Ectodermal cell (in vitro differentiated cells): ENCODE data around the gene BTBD8.
"Not testable (repeated sequence)": the region's sequence is repeated elsewhere in the genome, so short reads cannot be mapped to it uniquely, and the experiment has no call there.

Experiments used
- H3K27ac ChIP-seq: 2 replicates; pipeline ENCODE4 v1.7.0; 2013; ENCODE audit warnings: mild to moderate bottlenecking, low read depth, low read length; ENCODE audit not compliant: insufficient read depth, poor library complexity, severe bottlenecking
- H3K27me3 ChIP-seq: 2 replicates; pipeline ENCODE4 v1.7.0; 2013; ENCODE audit warnings: mild to moderate bottlenecking, low read length; ENCODE audit not compliant: insufficient read depth, control insufficient read depth, poor library complexity, severe bottlenecking
- H3K36me3 ChIP-seq: one replicate; pipeline ENCODE4 v1.7.0; 2013; ENCODE audit warnings: low read length; ENCODE audit not compliant: control insufficient read depth, insufficient read depth
- H3K4me1 ChIP-seq: one replicate; pipeline ENCODE4 v1.7.0; 2013; ENCODE audit warnings: low read length; ENCODE audit not compliant: control insufficient read depth, insufficient read depth
- H3K4me3 ChIP-seq: 2 replicates; pipeline ENCODE4 v1.7.0; 2013; ENCODE audit warnings: low read depth, low read length, control low read depth; ENCODE audit not compliant: insufficient read depth
- H3K9me3 ChIP-seq: 2 replicates; pipeline ENCODE4 v1.7.0; 2013; ENCODE audit warnings: mild to moderate bottlenecking, low read length, moderate library complexity; ENCODE audit not compliant: control insufficient read depth
- WGBS, 2 experiments: methylation state at CpG; one replicate each; pipeline ENCODE4 v1.1.7; 2013; ENCODE audit warnings: missing lambda C conversion rate in 2 of 2; 5-methylcytosine and 5-hydroxymethylcytosine counted together

Gene BTBD8

GRCh38 chr1:92065042-92065441 lies 15.1 kb upstream of the BTBD8 start:
- Histone ChIP-seq H3K27me3 (no peaks in the 10 kb centered on the region), H3K4me3 (no peak overlapping the region), H3K36me3 (no peaks in the 10 kb centered on the region), H3K4me1 (no peaks in the 10 kb centered on the region), H3K9me3 (no peaks in the 10 kb centered on the region), H3K27ac (no peak overlapping the region)
- 86 to 95% methylated on average over 1 to 3 of the region's 3 CpGs for WGBS, 2 experiments

GRCh38 chr1:92066321-92066720 lies 13.8 kb upstream of the BTBD8 start:
- Histone ChIP-seq H3K9me3 (no peaks in the 10 kb centered on the region), H3K4me3 (no peak overlapping the region), H3K27me3 (no peaks in the 10 kb centered on the region), H3K4me1 (no peaks in the 10 kb centered on the region), H3K36me3 (no peaks in the 10 kb centered on the region), H3K27ac (no peak overlapping the region)
- 93% methylated on average over 8 of the region's 8 CpGs for WGBS, 2 experiments

GRCh38 chr1:92070892-92071291 lies 9.3 kb upstream of the BTBD8 start:
- no peaks in the 10 kb centered on the region for H3K4me1 ChIP-seq
- no peaks in the 10 kb centered on the region for H3K27me3 ChIP-seq
- 79 to 88% methylated on average over 2 of the region's 2 CpGs for WGBS, 2 experiments
- no peak overlapping the region for H3K4me3 ChIP-seq
- no peak overlapping the region for H3K27ac ChIP-seq
- H3K9me3 ChIP-seq, result no peaks in the 10 kb centered on the region
- H3K36me3 ChIP-seq, result no peaks in the 10 kb centered on the region

- H3K27ac ChIP-seq, H3K4me3 ChIP-seq, H3K27me3 ChIP-seq, H3K4me1 ChIP-seq, H3K9me3 ChIP-seq, H3K36me3 ChIP-seq: not testable (repeated sequence)
Observed at GRCh38 chr1:92074446-92074845, 5.7 kb upstream of the BTBD8 start.

- H3K27me3 ChIP-seq, result no peaks in the 10 kb centered on the region
- H3K27ac ChIP-seq, result no peak within 1 kb of the TSS
- no peaks in the 10 kb centered on the region for H3K4me1 ChIP-seq
- WGBS, 2 experiments, result 83 to 86% methylated on average over 3 of the region's 3 CpGs
- H3K36me3 ChIP-seq, result no peaks in the 10 kb centered on the region
- no peak within 1 kb of the TSS for H3K4me3 ChIP-seq
- H3K9me3 ChIP-seq, result no peaks in the 10 kb centered on the region
Observed at GRCh38 chr1:92075311-92075710, 4.8 kb upstream of the BTBD8 start, which contains the start of gene SETSIP. Gene SETSIP, minus strand, starts transcription at chr1:92075411. Its CDS starts 0 bp downstream, at chr1:92075411.

- no peak overlapping the region for H3K27ac ChIP-seq
- H3K4me3 ChIP-seq, result no peak overlapping the region
- H3K4me1 ChIP-seq, result no peaks in the 10 kb centered on the region
- H3K9me3 ChIP-seq, result no peaks in the 10 kb centered on the region
- WGBS, 2 experiments, result 91 to 94% methylated on average over 4 to 5 of the region's 5 CpGs
- H3K36me3 ChIP-seq, result no peaks in the 10 kb centered on the region
- no peaks in the 10 kb centered on the region for H3K27me3 ChIP-seq
Observed at GRCh38 chr1:92076363-92076762, 3.8 kb upstream of the BTBD8 start.

- not testable (repeated sequence) for H3K4me1 ChIP-seq, H3K36me3 ChIP-seq, H3K4me3 ChIP-seq, H3K9me3 ChIP-seq, H3K27ac ChIP-seq, H3K27me3 ChIP-seq
- WGBS, 2 experiments, result 92 to 93% methylated on average over 8 of the region's 8 CpGs
Observed at GRCh38 chr1:92078077-92078476, 2.1 kb upstream of the BTBD8 start.

- H3K9me3 ChIP-seq, result no peaks in the 10 kb centered on the region
- no peaks in the 10 kb centered on the region for H3K27me3 ChIP-seq
- H3K36me3 ChIP-seq, result no peaks in the 10 kb centered on the region
- WGBS, 2 experiments, result 83 to 88% methylated on average over 7 of the region's 7 CpGs
- no peak overlapping the region for H3K27ac ChIP-seq
- H3K4me3 ChIP-seq, result peak overlapping the region; percentile 75
- H3K4me1 ChIP-seq, result no peaks in the 10 kb centered on the region
Observed at GRCh38 chr1:92079441-92079840, 704 bp upstream of the BTBD8 start.

- Histone ChIP-seq H3K4me3 (peak overlapping the region; percentile 75), H3K9me3 (no peaks in the 10 kb centered on the region), H3K4me1 (no peaks in the 10 kb centered on the region), H3K27me3 (no peaks in the 10 kb centered on the region), H3K27ac (no peak overlapping the region), H3K36me3 (no peaks in the 10 kb centered on the region)
- 50 to 70% methylated on average over 3 to 4 of the region's 4 CpGs for WGBS, 2 experiments
Observed at GRCh38 chr1:92081031-92081430, 886 bp downstream of the BTBD8 start.

GRCh38 chr1:92084651-92085050 lies 4.5 kb downstream of the BTBD8 start:
- Histone ChIP-seq H3K36me3 (no peaks in the 10 kb centered on the region), H3K4me1 (no peaks in the 10 kb centered on the region), H3K27ac (no peak overlapping the region), H3K4me3 (no peak overlapping the region), H3K9me3 (no peaks in the 10 kb centered on the region), H3K27me3 (no peaks in the 10 kb centered on the region)
- WGBS, 2 experiments, result 98% methylated on average over 1 of the region's 1 CpG

GRCh38 chr1:92085727-92086126 lies 5.6 kb downstream of the BTBD8 start:
- WGBS, 2 experiments, result 90 to 93% methylated on average over 4 of the region's 4 CpGs
- Histone ChIP-seq H3K27me3 (no peaks in the 10 kb centered on the region), H3K36me3 (no peaks in the 10 kb centered on the region), H3K4me1 (no peaks in the 10 kb centered on the region), H3K4me3 (no peak overlapping the region), H3K9me3 (no peaks in the 10 kb centered on the region), H3K27ac (no peak overlapping the region)
